K562 (cell line): Measurements from ENCODE around the gene COASY. TPM values are rescaled to one million over a fixed set of nuclear protein-coding genes. Genes with fewer than 3 reads are reported as not detected.
A peak's percentile ranks its signal among the peaks of the same experiment; 100 is the strongest.

Source experiments
- CHD7 ChIP-seq: fragments of 200-600 bp; sonication (generic); IDR thresholded peaks from one replicate; pipeline ENCODE4 v1.6.1; 2012; ENCODE audit warnings: mild to moderate bottlenecking, low read depth, low read length, inconsistent platforms
- CSDE1 ChIP-seq, 2 experiments: fragments of 450-650 bp; IDR thresholded peaks; 2 replicates each; pipeline ENCODE4 v1.6.1; 2016; ENCODE audit warnings: mild to moderate bottlenecking in 1 of 2
- DACH1 ChIP-seq: fragments of 450-650 bp; IDR thresholded peaks from 2 replicates; pipeline ENCODE4 v1.6.1; 2018; ENCODE audit not compliant: partially characterized antibody
- E2F4 ChIP-seq: sonication (generic); formaldehyde crosslinking; IDR thresholded peaks from 2 replicates; pipeline ENCODE4 v1.8.0; 2022; ENCODE audit warnings: mild to moderate bottlenecking, low read depth, missing genetic modification reagents
- GATAD2A ChIP-seq: fragments of 450-650 bp; IDR thresholded peaks from 2 replicates; pipeline ENCODE4 v1.6.1; 2017
- GATAD2B ChIP-seq: fragments of 450-650 bp; IDR thresholded peaks from 2 replicates; pipeline ENCODE4 v1.6.1; 2017; ENCODE audit warnings: mild to moderate bottlenecking, borderline replicate concordance
- NR4A1 ChIP-seq, 2 experiments: fragments of 250-450 bp in 1 of 2; fragments of 450-650 bp in 1 of 2; sonication (Bioruptor Pico) in 1 of 2; IDR thresholded peaks; 2 replicates each; pipeline versions ENCODE4 v1.4.0 to v1.6.1; 2016 to 2020; ENCODE audit warnings: mild to moderate bottlenecking in 2 of 2, missing compliant biosample characterization in 1 of 2, missing genetic modification characterization in 1 of 2, moderate library complexity in 1 of 2
- PTRF ChIP-seq: fragments of 450-650 bp; IDR thresholded peaks from 2 replicates; pipeline ENCODE4 v1.6.1; 2016; ENCODE audit warnings: mild to moderate bottlenecking, missing genetic modification characterization, missing compliant biosample characterization
- ZNF445 ChIP-seq: fragments of 250-450 bp; sonication (Bioruptor Pico); IDR thresholded peaks from 2 replicates; pipeline ENCODE4 v1.4.0; 2020; ENCODE audit warnings: low read depth, mild to moderate bottlenecking, moderate library complexity
- ZNF507 ChIP-seq: conservative IDR thresholded peaks from 2 replicates; pipeline ENCODE4 v1.6.1; 2017; ENCODE audit warnings: missing genetic modification characterization, missing compliant biosample characterization
- ZNF57 ChIP-seq: fragments of 450-650 bp; formaldehyde crosslinking; IDR thresholded peaks from 2 replicates; pipeline ENCODE4 v1.4.0; 2020; ENCODE audit warnings: mild to moderate bottlenecking, moderate library complexity
- ZNF644 ChIP-seq: fragments of 200-800 bp; sonication (Bioruptor generic); IDR thresholded peaks from 2 replicates; pipeline ENCODE4 v1.6.1; 2016; ENCODE audit warnings: low read depth, missing genetic modification characterization, missing compliant biosample characterization
- ZNF696 ChIP-seq: fragments of 250-450 bp; sonication (Bioruptor Pico); conservative IDR thresholded peaks from 2 replicates; pipeline ENCODE4 v1.4.0; 2020; ENCODE audit warnings: mild to moderate bottlenecking, moderate library complexity
- polyA plus RNA-seq, 8 experiments: library from polyadenylated mRNA; depleted of rRNA in 4 of 8; stranded (reverse) in 5 of 8; unstranded in 3 of 8; fragments of >200 nt; fragmentation: Nextera tagmentation in 2 of 8; fragmentation: Illumina TruSeq in 1 of 8; extraction: Ambion mirVana in 2 of 8; extraction: Trizol in 1 of 8; gene quantifications; 2 replicates each; pipeline versions ENCODE4 v1.2.1 to v1.2.3, GENCODE V29; 2011 to 2014; ENCODE audit warnings: inconsistent platforms in 1 of 8, missing spikeins in 1 of 8
- total RNA-seq, 7 experiments: library from RNA; depleted of rRNA in 6 of 7; stranded (reverse); fragments of >200 nt in 6 of 7; fragmentation: Illumina TruSeq in 2 of 7; extraction: Trizol in 2 of 7; gene quantifications; 2 replicates each; pipeline versions ENCODE4 v1.2.1 to v1.2.3, GENCODE V29; 2011 to 2021; ENCODE audit warnings: low replicate concordance in 1 of 7

COASY gene
- total and polyA plus RNA-seq, 9 of the 15 experiments (the other 6 are each of a cell fraction or from before 2014, with no cell fraction given): 25.4 to 175 (median 62.3) TPM

GRCh38 chr17:42518755-42519545 is 43.0 kb upstream of the COASY start (continued):
- TF ChIP-seq E2F4 (CRISPR knock-in tag) (no peak), GATAD2A (no peak), ZNF57 (CRISPR knock-in tag) (no peak), NR4A1 (CRISPR knock-in tag; IDR thresholded peaks at IDR 0.05) (0 out of 2 replicates have a peak, but pooled peaks have one; percentile 4), NR4A1 (tag; IDR thresholded peaks at IDR 0.05) (no peak), ZNF445 (CRISPR knock-in tag) (no peak), PTRF (tag) (no peak), DACH1 (peak; percentile 18), GATAD2B (0 out of 2 replicates have a peak, but pooled peaks have one; percentile 26), CSDE1 (IDR thresholded peaks at IDR 0.05) (no peak), ZNF696 (no peak), ZNF644 (tag) (peak; percentile 40; the same call in 1 of the 2 replicates), CHD7 (no peak), ZNF507 (tag) (no peak)
